Kidney glomerular epithelial cell (primary cell): ENCODE data around the gene INHBC.
A peak's percentile ranks its signal among the peaks of the same experiment; 100 is the strongest.
"Not testable (repeated sequence)": the region's sequence is repeated elsewhere in the genome, so short reads cannot be mapped to it uniquely, and the experiment has no call there.

Experiments
- DNase-seq: peaks from one replicate; lab custom pipeline; 2025; lab: John Stamatoyannopoulos, UW

INHBC gene

GRCh38 chr12:57487055-57487596 is 52.5 kb downstream of the INHBC start:
- DNase-seq, result no peak

DNA sequence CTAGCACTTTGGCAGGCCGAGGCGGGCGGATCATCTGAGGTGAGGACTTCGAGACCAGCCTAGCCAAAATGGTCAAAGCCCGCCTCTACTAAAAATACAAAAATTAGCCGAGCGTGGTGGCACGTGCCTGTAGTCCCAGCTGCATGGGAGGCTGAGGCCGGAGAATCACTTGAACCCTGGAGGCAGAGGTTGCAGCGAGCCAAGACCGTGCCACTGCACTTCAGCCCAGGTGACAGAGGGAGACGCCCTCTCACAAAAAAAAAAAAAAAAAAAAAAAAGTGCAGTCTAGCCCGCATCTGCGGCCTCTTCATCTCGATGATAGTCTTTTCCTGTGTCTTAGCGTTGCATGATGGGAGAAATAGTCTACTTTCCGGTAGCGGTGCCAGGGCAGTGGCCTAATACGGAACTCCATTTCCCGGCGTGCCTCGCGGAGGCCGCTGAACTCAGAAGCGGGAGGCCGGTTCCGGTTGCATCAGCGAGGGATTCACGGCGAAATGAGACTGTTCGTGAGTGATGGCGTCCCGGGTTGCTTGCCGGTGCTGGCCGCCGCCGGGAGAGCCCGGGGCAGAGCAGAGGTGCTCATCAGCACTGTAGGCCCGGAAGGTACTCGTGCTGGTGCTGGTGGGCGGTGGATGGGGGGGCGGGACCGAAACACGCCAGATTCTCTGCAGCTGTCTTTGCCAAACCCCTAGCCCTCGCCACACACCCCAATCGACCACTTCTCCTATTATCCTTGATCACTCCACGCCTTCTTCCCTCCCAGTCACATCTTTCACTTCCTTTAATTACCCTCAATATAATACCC is 53.2 kb downstream of the INHBC start, which contains the start of gene MARS1:
MARS1 (plus strand) TSS at position 472 of the 805 bp plus-strand sequence; CDS start at position 495, 23 bp downstream.
- peak; percentile 91 for DNase-seq

- no peak for DNase-seq
These were observed 54.0 kb downstream of the INHBC start for GRCh38 chr12:57488402-57489156.

- no peak for DNase-seq
These were observed 54.6 kb downstream of the INHBC start for GRCh38 chr12:57489157-57489641.

DNA sequence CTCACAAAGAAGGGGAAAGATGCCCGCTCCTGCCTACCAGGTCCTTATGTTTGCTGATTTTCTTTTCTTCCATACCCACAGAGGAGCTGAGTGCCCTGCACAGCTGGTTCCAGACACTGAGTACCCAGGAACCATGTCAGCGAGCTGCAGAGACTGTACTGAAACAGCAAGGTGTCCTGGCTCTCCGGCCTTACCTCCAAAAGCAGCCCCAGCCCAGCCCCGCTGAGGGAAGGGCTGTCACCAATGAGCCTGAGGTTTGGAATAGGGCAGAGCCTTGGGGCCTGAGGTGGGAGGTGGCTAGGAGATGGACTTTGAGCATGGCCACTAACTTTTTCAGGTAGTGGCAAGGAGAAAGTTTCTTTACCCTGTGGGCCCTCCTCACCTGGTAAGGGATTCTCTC is 55.5 kb downstream of the INHBC start:
- no peak for DNase-seq

- DNase-seq, result no peak
These were observed 57.1 kb downstream of the INHBC start for GRCh38 chr12:57491393-57492280.

DNA sequence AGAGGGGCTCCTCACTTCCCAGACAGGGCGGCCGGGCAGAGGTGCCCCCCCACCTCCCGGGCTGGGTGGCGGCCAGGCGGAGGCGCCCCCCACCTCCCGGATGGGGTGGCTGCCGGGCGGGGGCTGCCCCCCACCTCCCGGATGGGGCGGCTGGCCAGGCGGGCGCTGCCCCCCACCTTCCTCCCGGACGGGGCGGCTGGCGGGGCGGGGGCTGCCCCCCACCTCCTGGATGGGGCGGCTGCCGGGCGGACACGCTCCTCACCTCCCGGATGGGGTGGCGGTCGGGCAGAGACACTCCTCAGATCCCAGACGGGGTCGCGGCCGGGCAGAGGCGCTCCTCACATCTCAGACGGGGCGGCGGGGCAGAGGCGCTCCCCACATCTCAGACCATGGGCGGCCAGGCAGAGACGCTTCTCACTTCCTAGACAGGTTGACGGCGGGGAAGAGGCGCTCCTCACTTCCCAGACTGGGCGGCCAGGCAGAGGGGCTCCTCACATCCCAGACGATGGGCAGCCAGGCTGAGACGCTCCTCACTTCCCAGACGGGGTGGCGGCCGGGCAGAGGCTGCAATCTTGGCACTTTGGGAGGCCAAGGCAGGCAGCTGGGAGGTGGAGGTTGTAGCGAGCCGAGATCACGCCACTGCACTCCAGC is 60.6 kb downstream of the INHBC start:
- DNase-seq, result not testable (repeated sequence)

GRCh38 chr12:57496822-57497221 is 62.2 kb downstream of the INHBC start:
- DNase-seq, result no peak

DNA sequence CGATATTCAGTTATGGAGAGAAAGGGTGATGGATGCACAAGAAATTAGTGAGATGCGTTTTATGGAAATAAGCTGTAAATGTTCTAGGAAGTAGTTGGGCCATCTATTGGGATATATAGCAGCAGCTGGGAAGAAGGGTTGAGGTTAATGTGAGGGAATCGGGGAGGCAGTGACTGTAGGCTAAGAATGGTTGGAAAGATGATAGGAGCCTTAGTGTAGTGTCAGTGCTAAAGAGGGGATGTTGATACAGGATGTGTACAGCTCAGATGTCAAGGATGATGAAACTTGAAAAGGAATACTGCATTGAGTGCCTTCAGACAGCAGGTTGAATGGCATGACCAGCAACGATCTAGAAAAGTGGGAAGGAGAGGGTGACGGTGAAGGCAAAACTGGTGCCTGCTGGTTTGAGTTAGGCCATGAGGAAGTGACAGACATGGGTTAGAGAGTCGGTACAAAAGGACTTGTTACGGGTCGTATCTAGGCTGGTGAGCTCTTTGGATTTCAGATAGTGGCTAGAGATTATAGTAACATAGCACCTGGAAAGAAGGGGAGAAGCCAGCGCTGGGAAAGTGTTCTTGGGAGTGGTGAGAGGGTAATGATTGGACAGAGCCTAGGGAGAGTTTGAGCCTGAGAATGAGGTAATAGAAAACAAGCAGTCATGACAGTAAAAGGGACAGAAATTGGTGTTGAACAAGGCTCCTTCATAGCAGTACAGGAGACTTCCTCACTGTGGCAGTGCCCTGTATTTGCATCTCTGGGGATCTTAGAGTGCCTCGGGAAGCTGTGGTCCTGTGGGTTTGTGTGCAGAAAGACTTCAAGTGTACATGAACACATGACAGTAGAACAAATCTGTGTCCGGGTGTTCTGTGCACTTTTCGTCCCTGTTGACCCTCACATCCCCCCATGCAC is 62.9 kb downstream of the INHBC start:
- no peak for DNase-seq

- DNase-seq, result no peak
These were observed 63.5 kb downstream of the INHBC start for GRCh38 chr12:57498132-57498502.

DNA sequence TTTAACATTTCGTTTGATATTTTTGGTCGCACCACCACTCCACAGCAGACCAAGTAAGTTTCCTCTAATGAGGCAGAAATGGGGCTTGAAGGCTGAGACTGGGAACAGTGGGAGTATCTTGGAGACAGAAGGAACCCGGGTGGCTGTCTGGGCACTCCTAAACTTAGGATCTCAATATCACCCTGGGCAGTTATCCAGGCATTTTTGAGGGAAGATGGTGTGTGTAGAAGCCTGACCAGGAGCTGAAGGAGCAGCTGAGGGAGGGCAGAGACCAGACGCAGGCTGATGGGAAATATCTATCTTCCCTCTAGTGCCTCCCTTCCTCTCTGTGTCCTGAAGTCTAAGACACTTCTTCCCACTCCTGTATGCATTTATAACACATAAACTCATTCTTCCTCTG is 64.0 kb downstream of the INHBC start:
- no peak for DNase-seq

GRCh38 chr12:57500213-57500612 is 65.6 kb downstream of the INHBC start:
- DNase-seq, result no peak
